Stimulated activated CD4-positive, alpha-beta T cell treated with anti-CD3 and anti-CD28 coated beads, Interleukin-12 subunit alpha, Interleukin-12 subunit beta, amount 100 ng/mL, for 4 hours (primary cell): ENCODE data around the gene CUEDC1.
"Not testable (repeated sequence)": the region's sequence is repeated elsewhere in the genome, so short reads cannot be mapped to it uniquely, and the experiment has no call there.

Experiments used
- DNase-seq: peaks from one replicate; pipeline ENCODE4 v3.0.0-alpha.2; 2020

CUEDC1 gene

GRCh38 chr17:57984936-57985674 is 29.9 kb upstream of the CUEDC1 start:
- no peak for DNase-seq

- DNase-seq = no peak
Observed at GRCh38 chr17:57984261-57984890, 29.2 kb upstream of the CUEDC1 start.

- DNase-seq = no peak
Observed at GRCh38 chr17:57983446-57983845, 28.2 kb upstream of the CUEDC1 start.

DNA sequence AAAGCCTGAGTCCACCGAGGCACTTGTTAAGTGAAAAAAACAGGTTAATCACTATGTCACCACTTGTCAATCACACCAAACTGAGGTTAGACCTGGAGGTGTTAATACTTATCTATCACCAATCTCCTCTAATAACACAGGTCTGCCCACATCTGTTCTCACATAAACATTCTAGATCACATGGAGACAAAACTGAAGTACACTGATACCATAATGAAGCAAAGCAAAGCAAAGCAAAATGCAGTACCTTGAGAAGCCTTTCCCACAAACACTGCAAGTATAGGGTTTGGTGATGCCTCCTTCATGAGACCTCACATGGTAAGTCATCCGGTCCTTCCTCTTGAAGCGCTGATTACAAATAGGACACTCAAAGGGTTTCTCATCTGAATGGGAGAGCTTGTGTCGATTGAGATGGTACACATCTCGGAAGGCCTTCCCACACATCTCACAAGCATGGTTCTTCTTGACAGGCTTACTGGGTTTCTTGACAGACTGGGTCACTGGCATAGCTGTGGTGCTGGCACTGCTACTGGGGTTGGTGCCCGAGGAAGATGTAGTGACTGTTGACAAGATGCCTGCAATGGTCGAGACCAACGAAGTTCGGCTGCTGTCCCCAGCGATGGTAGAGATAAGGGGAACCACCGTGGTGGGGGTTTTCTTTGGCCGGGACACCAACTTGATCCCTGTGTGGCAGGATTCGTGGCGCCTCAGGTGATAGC is 27.4 kb upstream of the CUEDC1 start:
- DNase-seq = no peak

DNA sequence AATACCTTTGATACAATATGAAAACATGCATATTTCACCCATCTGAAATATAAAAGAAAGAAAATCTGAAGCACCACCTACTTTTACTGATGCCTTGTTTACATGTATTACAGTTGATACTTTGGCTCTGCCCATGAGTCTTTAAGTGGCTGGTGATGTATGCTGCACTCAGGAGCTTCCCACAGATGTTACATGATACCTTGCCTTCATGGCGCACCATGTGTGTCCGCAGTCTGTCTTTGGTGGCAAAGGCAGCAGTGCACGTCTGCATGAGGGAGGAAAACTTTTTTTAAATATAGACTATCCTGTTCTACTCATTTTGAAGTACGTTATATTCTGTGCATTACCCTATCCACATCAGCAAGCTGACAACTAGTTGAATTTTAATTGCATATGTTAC is 25.3 kb upstream of the CUEDC1 start:
- DNase-seq = no peak

GRCh38 chr17:57979076-57979475 is 23.9 kb upstream of the CUEDC1 start:
- no peak for DNase-seq

DNA sequence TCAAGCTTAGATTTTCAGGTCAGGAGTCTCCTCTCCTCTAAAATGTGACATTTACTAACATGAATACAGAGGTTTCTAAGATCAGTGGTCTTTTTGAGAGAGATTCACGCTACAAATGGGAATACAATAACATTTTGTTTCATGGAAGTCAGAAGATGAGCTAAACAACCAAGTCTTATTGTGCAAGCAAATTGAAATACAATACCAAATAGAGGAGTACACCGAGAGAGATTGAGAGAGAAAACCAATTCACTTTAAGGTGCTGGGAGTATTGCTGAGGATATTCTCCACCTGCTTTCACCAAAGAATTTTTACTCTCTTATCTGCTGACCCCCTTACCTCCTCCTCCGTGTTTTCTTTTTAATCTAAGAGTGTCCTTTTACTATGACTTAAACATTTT is 21.4 kb upstream of the CUEDC1 start:
- DNase-seq = no peak

GRCh38 chr17:57975044-57975443 is 19.8 kb upstream of the CUEDC1 start:
- no peak for DNase-seq

DNA sequence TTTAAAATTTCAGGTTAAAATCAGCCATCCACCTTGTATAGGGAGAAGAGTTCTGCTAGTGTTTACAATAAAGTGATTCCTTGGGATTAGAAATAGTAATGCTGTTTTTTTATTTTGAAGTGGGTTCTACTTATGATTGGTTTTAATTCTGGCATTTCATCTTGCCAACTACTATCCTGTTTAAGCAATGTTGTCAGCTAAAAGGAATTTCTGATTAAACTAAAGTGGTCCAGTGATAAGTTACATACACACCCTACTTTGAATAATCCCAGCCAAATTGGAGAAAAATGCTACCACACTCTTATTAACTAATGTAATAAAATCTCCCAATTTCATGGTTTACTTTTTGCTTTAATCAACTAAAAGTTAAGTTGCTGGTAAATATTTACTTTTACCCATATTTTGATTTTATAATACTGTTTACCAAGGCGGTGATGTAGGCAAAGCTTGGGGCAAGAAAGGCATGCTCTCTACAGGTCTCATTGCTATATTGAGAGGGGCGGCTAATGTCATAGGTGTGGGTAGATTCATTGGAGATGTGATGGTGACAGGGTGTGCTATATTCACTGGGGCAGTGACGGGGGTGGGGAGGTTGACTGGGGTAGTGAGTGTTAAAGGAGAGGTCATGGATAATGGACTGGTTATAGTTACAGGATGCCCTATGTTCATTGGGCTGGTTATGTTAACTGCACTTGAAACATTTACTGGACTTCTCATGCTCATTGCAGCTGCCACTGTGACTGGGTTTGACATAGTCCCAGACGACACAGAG is 19.0 kb upstream of the CUEDC1 start:
- not testable (repeated sequence) for DNase-seq

DNA sequence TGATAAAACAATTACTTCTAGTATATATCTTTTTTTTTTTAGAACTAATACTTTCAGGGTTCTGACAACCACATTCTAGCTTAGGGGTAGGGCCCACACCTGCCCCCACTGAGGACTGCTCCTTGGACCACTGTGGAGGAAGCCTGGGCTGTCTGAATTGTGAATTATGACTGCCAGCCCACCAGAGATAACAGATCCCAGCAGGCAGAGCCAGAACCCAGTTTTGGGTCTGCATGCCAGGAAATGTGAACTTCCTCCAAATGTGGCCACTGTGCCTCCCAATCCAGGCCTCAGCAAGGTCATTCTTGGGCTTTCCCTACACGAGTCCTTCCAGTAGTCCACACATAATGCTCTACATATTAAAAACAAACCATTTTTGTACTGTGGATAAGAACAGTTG is 16.9 kb upstream of the CUEDC1 start:
- no peak for DNase-seq

DNA sequence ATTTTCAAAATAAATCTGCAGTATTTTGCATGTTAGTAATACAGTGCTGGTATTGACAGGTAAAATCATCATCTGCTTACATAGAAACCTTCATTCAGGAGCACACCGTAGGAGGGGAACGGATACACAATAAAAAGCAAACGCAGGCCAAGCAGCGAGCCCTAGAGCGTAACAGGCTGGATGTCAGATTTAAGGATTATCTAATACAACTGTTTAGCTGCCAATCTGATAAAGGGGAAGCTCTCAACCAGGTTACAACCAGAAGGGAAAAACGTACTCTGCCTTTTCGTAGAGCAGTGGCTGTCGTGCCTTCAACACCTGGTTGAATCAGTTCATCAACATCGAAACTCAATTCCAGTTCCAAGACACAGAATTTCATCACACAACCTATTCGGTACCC is 16.4 kb upstream of the CUEDC1 start:
- DNase-seq = no peak

DNA sequence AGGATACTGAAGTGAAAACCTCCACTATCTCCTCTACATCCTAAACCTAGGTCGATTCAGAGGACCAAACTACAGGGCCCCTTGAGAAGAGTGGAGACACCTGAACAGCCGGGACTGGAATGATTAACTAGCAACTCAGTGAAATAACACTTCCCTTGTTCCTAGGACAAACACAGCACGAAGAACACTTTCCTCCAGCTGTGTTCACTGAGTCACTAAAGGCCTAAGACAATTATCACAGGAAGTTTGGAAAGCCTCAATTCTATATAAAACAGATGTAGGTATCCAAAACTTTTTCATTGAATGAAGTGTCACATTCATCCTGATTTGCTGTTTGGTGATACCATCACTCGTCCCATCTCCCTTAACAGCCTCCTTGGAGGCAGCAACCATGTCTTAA is 15.5 kb upstream of the CUEDC1 start:
- DNase-seq = no peak

DNA sequence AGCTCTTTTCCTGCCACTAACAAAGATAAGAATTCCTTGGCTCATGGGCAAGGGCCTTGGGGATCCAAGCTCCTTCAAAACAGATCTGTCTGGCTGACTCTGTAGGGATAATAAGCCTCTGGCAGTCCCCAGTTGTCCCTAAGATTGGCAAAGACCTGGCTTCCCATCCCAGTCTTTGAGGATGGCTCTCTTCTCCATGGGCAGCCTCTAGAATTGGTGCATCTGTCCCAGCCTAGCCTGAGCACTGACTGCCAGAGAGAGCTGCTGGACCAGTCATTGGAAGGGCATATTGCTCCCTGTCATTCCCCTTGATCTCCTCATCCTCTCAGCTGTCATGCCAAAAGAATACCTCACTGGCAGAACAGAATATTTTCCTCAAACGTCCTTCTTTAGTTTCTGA is 13.2 kb upstream of the CUEDC1 start:
- DNase-seq = no peak

- no peak for DNase-seq
Observed at GRCh38 chr17:57966875-57967274, 11.7 kb upstream of the CUEDC1 start.

DNA sequence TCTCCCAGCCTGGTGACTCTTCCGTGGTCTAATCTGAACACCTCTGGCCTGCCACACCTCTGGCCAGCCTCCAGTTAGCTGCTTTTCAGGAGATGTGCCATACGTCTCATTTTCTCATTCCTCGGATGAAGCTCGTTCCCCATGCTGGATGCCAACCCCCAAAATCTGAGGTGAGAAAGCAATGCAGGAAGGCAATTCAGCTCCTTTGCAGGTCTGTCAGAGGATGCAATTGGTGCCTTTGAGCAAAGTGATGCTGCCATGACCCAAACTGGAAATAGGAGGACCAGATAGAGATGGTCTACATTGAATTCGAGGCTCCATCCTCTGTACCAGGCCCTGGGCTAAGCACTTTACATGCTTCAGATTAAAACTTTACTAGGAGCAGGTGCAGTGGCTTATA is 11.0 kb upstream of the CUEDC1 start:
- DNase-seq = no peak

DNA sequence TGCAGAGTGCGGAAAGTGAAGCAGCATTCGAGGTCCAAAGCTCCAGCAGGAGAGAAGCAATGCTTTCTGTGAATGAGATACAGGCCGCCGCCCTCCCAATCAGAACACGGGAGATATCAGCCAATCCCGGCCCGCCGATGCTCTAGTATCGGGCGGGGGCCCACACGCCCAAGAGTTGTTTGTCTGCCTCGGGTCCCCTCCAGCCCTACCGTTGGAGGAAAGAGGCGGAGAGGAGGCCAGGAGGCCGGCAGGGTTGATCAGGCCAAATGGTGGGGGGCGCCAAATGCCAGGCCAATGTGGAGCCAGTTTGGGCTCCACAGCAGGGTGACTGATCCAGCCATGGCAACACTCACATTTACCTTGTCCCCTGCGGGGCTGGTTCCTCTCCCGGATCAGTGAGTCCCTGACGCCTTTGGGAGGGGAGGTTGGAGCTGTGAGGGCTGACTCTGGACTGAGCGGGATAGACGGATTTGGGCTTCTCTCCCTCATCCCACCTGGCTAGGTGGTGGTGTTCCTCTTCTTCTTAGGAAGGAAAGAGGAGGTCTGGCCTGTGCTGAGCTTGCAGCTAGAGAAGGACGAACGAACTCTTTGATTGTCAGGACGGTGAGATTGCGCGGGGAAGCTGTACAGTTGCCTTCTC is 10.4 kb upstream of the CUEDC1 start:
- DNase-seq = no peak

GRCh38 chr17:57963149-57963511 is 7.9 kb upstream of the CUEDC1 start:
- no peak for DNase-seq

GRCh38 chr17:57962279-57963148 is 7.3 kb upstream of the CUEDC1 start:
- no peak for DNase-seq

DNA sequence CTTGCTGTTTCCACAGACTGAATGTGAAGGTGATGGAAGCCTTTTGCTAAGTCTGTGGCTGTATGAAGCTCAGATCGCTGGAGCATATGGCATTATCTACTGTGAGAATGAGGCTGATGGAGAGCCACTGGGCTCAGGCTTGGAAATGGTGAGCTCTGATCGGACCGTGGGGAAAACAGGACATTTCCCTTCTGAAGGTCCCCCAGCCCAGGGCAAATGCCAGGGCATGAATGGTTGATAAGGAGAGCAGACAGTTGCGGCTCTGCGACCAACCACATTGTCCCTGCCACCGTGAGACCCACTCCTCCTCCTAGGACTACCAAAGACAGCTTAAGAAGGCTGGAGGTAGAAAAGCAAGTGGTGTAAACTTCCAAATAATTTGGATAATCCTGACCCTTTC is 4.7 kb upstream of the CUEDC1 start:
- no peak for DNase-seq

DNA sequence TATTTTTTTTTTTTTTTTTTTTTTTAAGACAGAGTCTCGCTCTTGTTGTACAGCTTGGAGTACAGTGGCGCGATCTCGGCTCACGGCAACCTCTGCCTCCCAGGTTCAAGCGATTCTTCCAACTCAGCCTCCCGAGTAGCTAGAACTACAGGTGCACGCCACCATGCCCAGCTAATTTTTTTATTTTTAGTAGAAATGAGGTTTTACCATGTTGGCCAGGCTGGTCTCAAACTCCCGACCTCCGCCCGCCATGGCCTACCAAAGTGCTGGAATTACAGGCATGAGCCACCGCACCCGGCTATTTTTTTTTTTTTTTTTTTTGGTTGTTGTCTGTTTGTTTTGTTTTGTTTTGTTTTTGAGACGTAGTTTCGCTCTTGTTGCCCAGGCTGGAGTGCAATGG is 3.2 kb upstream of the CUEDC1 start:
- not testable (repeated sequence) for DNase-seq

GRCh38 chr17:57957886-57958285 is 2.7 kb upstream of the CUEDC1 start:
- no peak for DNase-seq
